Left forelimb (tissue), 1 donor: Measurements from ENCODE around the gene PSMC5.
"Not testable (repeated sequence)": the region's sequence is repeated elsewhere in the genome, so short reads cannot be mapped to it uniquely, and the experiment has no call there.

ENCODE experiments used
- DNase-seq: peaks from one replicate; pipeline ENCODE4 v3.0.0-alpha.2; 2018; ENCODE audit warnings: low spot score

Gene PSMC5

GRCh38 chr17:63871646-63872365 lies 44.6 kb downstream of the PSMC5 start:
- DNase-seq = not testable (repeated sequence)

GRCh38 chr17:63873577-63873976 lies 46.3 kb downstream of the PSMC5 start, which contains the start of gene CSH2:
TSS of gene CSH2 (minus strand) at chr17:63873677. CDS start at chr17:63873614, 63 bp downstream.
- not testable (repeated sequence) for DNase-seq

GRCh38 chr17:63874061-63874626 lies 46.9 kb downstream of the PSMC5 start:
- not testable (repeated sequence) for DNase-seq

- not testable (repeated sequence) for DNase-seq
Measured at GRCh38 chr17:63874693-63875092, 47.5 kb downstream of the PSMC5 start.

- DNase-seq = not testable (repeated sequence)
Measured at GRCh38 chr17:63878413-63878812, 51.2 kb downstream of the PSMC5 start.

- no peak for DNase-seq
Measured at GRCh38 chr17:63880706-63881105, 53.5 kb downstream of the PSMC5 start.

GRCh38 chr17:63881337-63881736 lies 54.1 kb downstream of the PSMC5 start:
- DNase-seq = not testable (repeated sequence)
